H1 (cell line): Measurements from ENCODE around the gene ILF3.
A peak's percentile ranks its signal among the peaks of the same experiment; 100 is the strongest.

Experiments
- BRCA1 ChIP-seq: IDR thresholded peaks from 2 replicates; pipeline ENCODE4 v1.6.1; 2012; ENCODE audit warnings: low read depth, low read length, improper control_type of control experiment
- CTCF ChIP-seq, 3 experiments: IDR thresholded peaks; 1 replicate in 2 of 3; 2 replicates in 1 of 3; pipeline versions ENCODE4 v1.5.1 to v1.6.1; 2011; ENCODE audit warnings: low read length in 3 of 3, mild to moderate bottlenecking in 3 of 3, inconsistent platforms in 2 of 3, low read depth in 1 of 3, moderate library complexity in 1 of 3; ENCODE audit not compliant: insufficient read depth in 1 of 3; ENCODE audit errors: control extremely low read depth in 1 of 3
- EGR1 ChIP-seq: IDR thresholded peaks from 2 replicates; pipeline ENCODE4 v1.6.1; 2011; ENCODE audit warnings: low read depth, low read length, borderline replicate concordance
- EP300 ChIP-seq, 2 experiments: IDR thresholded peaks; 1 replicate in 1 of 2; 2 replicates in 1 of 2; pipeline ENCODE4 v1.6.1; 2011 to 2012; ENCODE audit warnings: low read depth in 2 of 2, low read length in 2 of 2, mild to moderate bottlenecking in 2 of 2, borderline replicate concordance in 1 of 2, inconsistent platforms in 1 of 2, moderate library complexity in 1 of 2
- GABPA ChIP-seq: IDR thresholded peaks from 2 replicates; pipeline ENCODE4 v1.6.1; 2011; ENCODE audit warnings: mild to moderate bottlenecking, low read length, moderate library complexity, borderline replicate concordance; ENCODE audit not compliant: insufficient read depth
- JUN ChIP-seq: IDR thresholded peaks from 2 replicates; pipeline ENCODE4 v1.6.1; 2011; ENCODE audit warnings: low read depth, mild to moderate bottlenecking, improper control_type of control experiment, low read length
- JUND ChIP-seq: IDR thresholded peaks from 2 replicates; pipeline ENCODE4 v1.6.1; 2011; ENCODE audit warnings: mild to moderate bottlenecking, improper control_type of control experiment, low read length
- MAX ChIP-seq: IDR thresholded peaks from 2 replicates; pipeline ENCODE4 v1.6.1; 2012; ENCODE audit warnings: inconsistent platforms
- POLR2A ChIP-seq, 2 experiments: IDR thresholded peaks; 1 replicate in 1 of 2; 2 replicates in 1 of 2; pipeline ENCODE4 v1.6.1; 2011; ENCODE audit warnings: low read depth in 2 of 2, low read length in 2 of 2, mild to moderate bottlenecking in 2 of 2; ENCODE audit errors: control extremely low read depth in 1 of 2
- POLR2AphosphoS5 ChIP-seq: IDR thresholded peaks from 2 replicates; pipeline ENCODE4 v1.6.1; 2011; ENCODE audit warnings: low read depth, low read length
- RAD21 ChIP-seq, 2 experiments: IDR thresholded peaks in 1 of 2; conservative IDR thresholded peaks in 1 of 2; 2 replicates each; pipeline ENCODE4 v1.6.1; 2011; ENCODE audit warnings: low read depth in 2 of 2, low read length in 2 of 2, improper control_type of control experiment in 1 of 2, inconsistent platforms in 1 of 2, mild to moderate bottlenecking in 1 of 2, moderate library complexity in 1 of 2
- SP1 ChIP-seq: IDR thresholded peaks from 2 replicates; pipeline ENCODE4 v1.6.1; 2011; ENCODE audit warnings: low read depth, low read length
- USF2 ChIP-seq: IDR thresholded peaks from 2 replicates; pipeline ENCODE4 v1.6.1; 2011; ENCODE audit warnings: low read length, improper control_type of control experiment
- YY1 ChIP-seq: IDR thresholded peaks from 2 replicates; pipeline ENCODE4 v1.6.1; 2011; ENCODE audit warnings: low read depth, mild to moderate bottlenecking, low read length

GRCh38 chr19:10661946-10662345, 7.8 kb downstream of the ILF3 start:
- TF ChIP-seq BRCA1 (no peak), CTCF (IDR thresholded peaks at IDR 0.05; ENCODE audit: control extremely low read depth in 1 of 3, insufficient read depth in 1 of 3, low read depth in 1 of 3, low read length in 3 of 3) (no peak), USF2 (no peak), EP300 (IDR thresholded peaks at IDR 0.05; ENCODE audit: borderline replicate concordance in 1 of 2, low read depth in 2 of 2, low read length in 2 of 2) (no peak), POLR2AphosphoS5 (peak; percentile 53; the same call in 1 of the 2 replicates), MAX (no peak), GABPA (no peak), POLR2A (IDR thresholded peaks at IDR 0.05; ENCODE audit: control extremely low read depth in 1 of 2, low read depth in 2 of 2, low read length in 2 of 2) (no peak; a peak in 1 of 3 replicates), SP1 (no peak), YY1 (no peak), RAD21 (IDR thresholded peaks at IDR 0.05 in 1 of 2, conservative IDR thresholded peaks at IDR 0.05 in 1 of 2; ENCODE audit: low read depth in 2 of 2, low read length in 2 of 2) (no peak), JUN (no peak), JUND (no peak), EGR1 (no peak)
